Left lung (tissue), 10 donors: ENCODE results near the gene ABCB11. TPM values are rescaled to one million over a fixed set of nuclear protein-coding genes. Genes with fewer than 3 reads are reported as not detected.

Experiments
- ATAC-seq: fragments of 200-7000 bp; cut with Tn5 transposase; one replicate; pipeline ENCODE4 v1.9.1; 2020; ENCODE audit warnings: moderate library complexity
- DNase-seq, 4 donors: peaks; one replicate each; pipeline ENCODE4 v3.0.0-alpha.2; 2013 to 2020
- H3K27ac ChIP-seq, 2 donors: fragments of 200-600 bp; sonication (generic) in 1 of 2; one replicate each; pipeline versions ENCODE4 v1.5.0 to v1.8.0; 2020 to 2021
- H3K27me3 ChIP-seq, 2 donors: fragments of 200-600 bp; sonication (generic) in 1 of 2; one replicate each; pipeline versions ENCODE4 v1.5.0 to v1.8.0; 2020 to 2021
- H3K36me3 ChIP-seq, 2 donors: fragments of 200-600 bp; sonication (generic) in 1 of 2; one replicate each; pipeline versions ENCODE4 v1.5.0 to v1.8.0; 2020 to 2021
- H3K4me1 ChIP-seq, 2 donors: fragments of 200-600 bp; one replicate each; pipeline ENCODE4 v1.8.0; 2021
- H3K4me3 ChIP-seq, 2 donors: fragments of 200-600 bp; sonication (generic) in 1 of 2; one replicate each; pipeline versions ENCODE4 v1.5.0 to v1.8.0; 2020 to 2021; ENCODE audit warnings: mild to moderate bottlenecking in 1 of 2
- H3K9me3 ChIP-seq, 2 donors: fragments of 200-600 bp; sonication (generic) in 1 of 2; one replicate each; pipeline versions ENCODE4 v1.5.0 to v1.8.0; 2020 to 2021
- intact Hi-C, 2 donors: fragments of 100-400 bp; cut with DNase I; formaldehyde crosslinking; loops; one replicate each; pipeline versions ENCODE4 v1.11.2 to v1.14.2; 2022
- polyA plus RNA-seq, 6 donors: library from polyadenylated mRNA; unstranded; fragments of 120-200 nt; gene quantifications; one replicate each; pipeline ENCODE4 v1.2.1, GENCODE V29; 2013; ENCODE audit not compliant: insufficient read length in 6 of 6
- total RNA-seq, 2 donors: library from RNA; stranded (reverse); fragmentation: NEBNext Ultra II Directional; extraction: Animal tissue kit (Norgen Biotek cat#: 25700); gene quantifications; one replicate each; pipeline ENCODE4 v1.2.1, GENCODE V29; 2021
- TF ChIP-seq, protein P1 (sequence below), 2 donors: fragments of 200-600 bp; sonication (generic) in 1 of 2; IDR thresholded peaks; one replicate each; pipeline versions ENCODE4 v1.5.0 to v1.8.0; 2021; ENCODE audit warnings: antibody characterized with exemption in 2 of 2
- donor health status: DM: no; HTN: yes; CAD: no.
- donor health status: DM: no; HTN: no; CAD: no.

The ABCB11 gene
- total and polyA plus RNA-seq, 8 donors = 0.02 to 0.23 (median 0.08) TPM; not detected in 1

DNA sequence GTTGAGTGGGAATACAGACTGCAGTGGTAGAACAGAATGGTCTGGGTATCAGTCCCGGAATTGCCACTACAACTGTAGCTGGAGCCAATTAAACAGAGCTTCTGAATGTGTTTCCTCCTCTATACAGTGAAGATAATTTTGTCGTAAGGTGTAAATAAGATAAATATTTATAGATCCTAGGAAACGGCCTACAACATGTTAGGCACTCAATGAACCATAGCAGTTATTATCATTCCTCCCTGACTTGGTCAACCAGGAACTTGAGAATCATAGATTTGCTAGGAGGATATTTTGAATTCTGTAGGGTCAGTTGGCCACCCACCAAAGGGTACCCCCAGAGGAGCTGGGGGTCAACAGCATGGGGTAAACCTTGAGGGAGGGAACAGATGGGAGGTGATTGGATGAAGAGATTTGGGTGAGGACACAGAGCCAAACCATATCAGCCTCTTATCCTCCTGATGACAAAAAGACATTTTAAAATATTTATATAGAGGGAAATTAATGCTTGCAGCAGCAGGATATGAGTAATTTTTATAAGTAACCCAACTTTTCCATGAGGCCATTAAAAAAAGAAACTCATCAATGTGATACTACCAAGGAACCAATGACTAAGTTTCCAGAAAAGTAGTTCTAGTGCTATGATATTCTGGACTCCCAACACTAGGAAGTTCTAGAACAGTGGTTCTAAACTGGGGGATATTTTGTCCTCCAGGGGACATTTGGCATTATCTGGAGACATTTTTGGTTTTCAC lies 42.3 kb upstream of the ABCB11 start:
- H3K4me3 ChIP-seq = no peak overlapping the region
- ATAC-seq = no peak
- H3K4me1 ChIP-seq = peaks cover 0 to 15% of the 10 kb centered on the region in 2 donors
- intact Hi-C loops = no loop called here
- TF ChIP-seq, protein P1, sequence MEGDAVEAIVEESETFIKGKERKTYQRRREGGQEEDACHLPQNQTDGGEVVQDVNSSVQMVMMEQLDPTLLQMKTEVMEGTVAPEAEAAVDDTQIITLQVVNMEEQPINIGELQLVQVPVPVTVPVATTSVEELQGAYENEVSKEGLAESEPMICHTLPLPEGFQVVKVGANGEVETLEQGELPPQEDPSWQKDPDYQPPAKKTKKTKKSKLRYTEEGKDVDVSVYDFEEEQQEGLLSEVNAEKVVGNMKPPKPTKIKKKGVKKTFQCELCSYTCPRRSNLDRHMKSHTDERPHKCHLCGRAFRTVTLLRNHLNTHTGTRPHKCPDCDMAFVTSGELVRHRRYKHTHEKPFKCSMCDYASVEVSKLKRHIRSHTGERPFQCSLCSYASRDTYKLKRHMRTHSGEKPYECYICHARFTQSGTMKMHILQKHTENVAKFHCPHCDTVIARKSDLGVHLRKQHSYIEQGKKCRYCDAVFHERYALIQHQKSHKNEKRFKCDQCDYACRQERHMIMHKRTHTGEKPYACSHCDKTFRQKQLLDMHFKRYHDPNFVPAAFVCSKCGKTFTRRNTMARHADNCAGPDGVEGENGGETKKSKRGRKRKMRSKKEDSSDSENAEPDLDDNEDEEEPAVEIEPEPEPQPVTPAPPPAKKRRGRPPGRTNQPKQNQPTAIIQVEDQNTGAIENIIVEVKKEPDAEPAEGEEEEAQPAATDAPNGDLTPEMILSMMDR (IDR thresholded peaks at IDR 0.05) = no peak
- DNase-seq = no peak
- H3K27me3 ChIP-seq = no peaks in the 10 kb centered on the region
- H3K36me3 ChIP-seq = no peaks in the 10 kb centered on the region
- H3K9me3 ChIP-seq = no peaks in the 10 kb centered on the region
- peak overlapping the region in 1 of 2 donors; percentile 88 for H3K27ac ChIP-seq

DNA sequence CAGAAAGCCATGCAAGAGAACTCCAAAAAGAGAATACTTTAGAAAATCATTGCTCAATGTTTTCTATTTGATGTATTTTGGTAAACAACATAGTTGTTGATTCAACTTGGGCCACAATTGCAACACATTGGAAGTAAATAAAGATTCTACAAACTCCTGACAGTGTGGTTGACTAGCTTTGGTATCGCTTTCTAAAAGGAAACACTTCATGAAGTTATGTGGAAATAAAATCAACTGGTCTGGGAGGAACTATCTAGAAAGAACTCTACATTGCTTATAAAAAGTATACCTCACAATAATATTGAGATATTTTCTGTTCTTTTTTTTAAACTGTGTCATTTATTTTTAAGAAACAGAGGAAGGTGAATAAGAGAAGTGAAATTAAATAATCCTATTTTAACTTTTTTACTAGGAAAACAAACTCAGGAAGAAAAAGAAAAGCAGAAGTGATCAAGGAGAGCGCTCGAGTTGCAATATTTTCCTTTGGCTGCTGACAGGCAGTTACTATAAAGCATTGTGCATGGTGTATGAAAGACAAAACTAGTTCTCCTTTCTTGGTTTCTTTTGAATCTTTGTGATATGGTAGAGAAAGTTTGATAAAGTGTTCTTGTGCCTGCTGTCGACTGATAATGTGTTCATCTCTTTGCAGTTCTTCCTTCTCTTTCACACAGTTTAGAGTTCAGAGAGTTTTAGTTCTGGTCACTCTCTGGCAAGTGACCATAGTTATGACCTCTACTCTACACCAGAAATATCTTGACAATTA lies 41.2 kb upstream of the ABCB11 start:
- TF ChIP-seq, protein P1 (IDR thresholded peaks at IDR 0.05) = no peak
- H3K36me3 ChIP-seq = no peaks in the 10 kb centered on the region
- ATAC-seq (peak; percentile 63), DNase-seq (no peak)
- H3K4me3 ChIP-seq = no peak overlapping the region
- no peaks in the 10 kb centered on the region for H3K9me3 ChIP-seq
- H3K4me1 ChIP-seq = peaks cover 0 to 18% of the 10 kb centered on the region in 2 donors
- H3K27me3 ChIP-seq = no peaks in the 10 kb centered on the region
- H3K27ac ChIP-seq = peak overlapping the region; percentile 1 to 88
- intact Hi-C loops = no loop called here

DNA sequence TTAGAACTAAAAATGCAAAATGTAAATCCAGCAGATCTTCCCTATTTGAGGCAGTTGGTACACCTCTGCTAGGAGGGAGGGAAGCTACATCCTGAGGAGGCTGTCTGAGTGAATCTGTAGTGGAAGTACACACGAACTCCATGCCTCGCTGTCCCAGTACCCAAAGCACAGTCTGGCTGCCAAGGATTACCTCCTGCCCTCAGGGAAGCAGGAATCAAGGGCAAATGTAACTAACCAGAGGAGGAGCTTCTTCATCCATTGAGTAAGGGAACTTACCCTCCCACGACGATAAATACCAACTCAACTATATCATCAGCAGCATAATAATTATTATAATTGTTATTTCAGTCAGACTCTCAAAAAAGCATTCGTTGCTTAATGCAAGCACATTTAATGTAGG lies 40.3 kb upstream of the ABCB11 start:
- H3K27ac ChIP-seq = peak overlapping the region in 1 of 2 donors; percentile 88

DNA sequence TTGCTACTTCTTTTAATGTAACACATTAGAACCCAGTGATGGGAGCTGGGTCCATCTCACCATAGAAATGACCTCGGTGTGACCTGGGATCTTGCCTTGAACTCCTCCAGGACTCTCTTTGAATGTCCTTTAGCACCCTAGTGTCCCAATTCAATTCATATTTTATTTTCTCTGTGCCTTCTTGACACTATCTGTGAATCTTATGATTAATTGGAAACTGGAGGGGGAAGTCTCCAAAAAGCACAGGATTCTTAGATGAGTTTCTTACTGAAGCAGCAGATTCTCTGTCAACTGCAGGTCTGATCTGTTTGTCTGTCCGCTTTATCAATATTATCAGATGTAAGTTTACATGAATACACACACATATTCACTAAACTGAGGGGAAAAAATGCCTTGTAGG lies 38.7 kb upstream of the ABCB11 start:
- peak overlapping the region in 1 of 2 donors; percentile 13 for H3K4me3 ChIP-seq
- intact Hi-C loops = no loop called here
- TF ChIP-seq, protein P1 (IDR thresholded peaks at IDR 0.05) = no peak
- H3K9me3 ChIP-seq = no peaks in the 10 kb centered on the region
- no peaks in the 10 kb centered on the region for H3K27me3 ChIP-seq
- ATAC-seq (no peak), DNase-seq (no peak)
- peak overlapping the region in 1 of 2 donors; percentile 88 for H3K27ac ChIP-seq
- peaks cover 0 to 24% of the 10 kb centered on the region in 2 donors for H3K4me1 ChIP-seq
- no peaks in the 10 kb centered on the region for H3K36me3 ChIP-seq

More for the DNA sequence above, 40.3 kb upstream of the ABCB11 start:
- no peaks in the 10 kb centered on the region for H3K27me3 ChIP-seq
- no peaks in the 10 kb centered on the region for H3K9me3 ChIP-seq
- ATAC-seq (no peak), DNase-seq (no peak)
- intact Hi-C loops = no loop called here
- H3K4me1 ChIP-seq = peaks cover 0 to 24% of the 10 kb centered on the region in 2 donors
- H3K4me3 ChIP-seq = peak overlapping the region in 1 of 2 donors; percentile 13
- TF ChIP-seq, protein P1 (IDR thresholded peaks at IDR 0.05) = no peak
- no peaks in the 10 kb centered on the region for H3K36me3 ChIP-seq

DNA sequence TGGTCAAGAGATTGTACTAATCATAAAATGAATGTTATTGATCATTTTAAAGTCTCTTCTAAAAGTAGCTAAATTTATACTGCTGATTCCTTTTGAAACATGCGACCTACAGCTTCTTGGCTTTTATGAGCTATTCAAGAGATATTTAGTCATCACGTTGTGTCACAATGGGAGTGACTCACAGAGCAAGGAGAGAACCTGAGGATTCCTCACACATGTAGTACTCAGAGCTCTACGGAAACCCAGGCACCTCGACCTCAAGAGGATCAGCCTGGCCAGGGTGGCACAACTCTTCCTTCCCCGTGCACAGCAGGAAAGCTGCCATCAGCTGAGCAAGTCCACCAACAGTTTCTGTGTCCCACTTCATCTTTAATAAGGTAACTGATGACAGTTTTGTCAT lies 38.2 kb upstream of the ABCB11 start, which contains the start of gene DHRS9:
Gene DHRS9, plus strand, starts transcription at position 223 of the 400 bp plus-strand sequence. CDS start 12,019 bp downstream, outside the sequence.
- Histone ChIP-seq H3K36me3 (no peaks in the 10 kb centered on the region), H3K27me3 (no peaks in the 10 kb centered on the region), H3K4me3 (peak within 1 kb of the TSS in 1 of 2 donors; percentile 13), H3K4me1 (peaks cover 0 to 24% of the 10 kb centered on the region in 2 donors), H3K27ac (peak within 1 kb of the TSS in 1 of 2 donors; percentile 88), H3K9me3 (no peaks in the 10 kb centered on the region)
- TF ChIP-seq, protein P1 (IDR thresholded peaks at IDR 0.05) = no peak
- ATAC-seq (peak; percentile 63), DNase-seq (peak in 2 of 4 donors; percentile 53 to 77)
- intact Hi-C loops = no loop called here
